Neural cell (in vitro differentiated cells): ENCODE data around the gene TRABD2B. TPM values are rescaled to one million over a fixed set of nuclear protein-coding genes. Genes with fewer than 3 reads are reported as not detected.

Source experiments
- H2AFZ ChIP-seq: fragments of 200-600, 300-800 bp; sonication (generic), shearing (Covaris generic); 2 replicates; pipeline ENCODE4 v1.6.0; 2014; ENCODE audit warnings: low read depth, mild to moderate bottlenecking, antibody characterized with exemption, low read length, moderate library complexity
- H3F3A ChIP-seq: fragments of 200-600 bp; shearing (Covaris generic); 2 replicates; pipeline ENCODE4 v1.6.1; 2016; ENCODE audit warnings: mild to moderate bottlenecking, moderate library complexity, mixed read lengths, antibody characterized with exemption, low read length; ENCODE audit not compliant: insufficient read depth, poor library complexity, severe bottlenecking
- H3K27ac ChIP-seq: fragments of 200-600, 300-800 bp; sonication (generic), shearing (Covaris generic); 2 replicates; pipeline ENCODE4 v1.5.1; 2014; ENCODE audit warnings: mild to moderate bottlenecking, low read length, moderate library complexity
- H3K27me3 ChIP-seq: fragments of 300-800, 200-600 bp; sonication (generic), shearing (Covaris generic); 2 replicates; pipeline ENCODE4 v1.6.0; 2014; ENCODE audit warnings: mild to moderate bottlenecking, low read depth, low read length, moderate library complexity; ENCODE audit not compliant: insufficient read depth
- H3K36me3 ChIP-seq: fragments of 300-800, 200-600 bp; sonication (generic), shearing (Covaris generic); 2 replicates; pipeline ENCODE4 v1.5.1; 2014; ENCODE audit warnings: mild to moderate bottlenecking, antibody characterized with exemption, low read length, moderate library complexity; ENCODE audit not compliant: insufficient read depth
- H3K4me2 ChIP-seq: fragments of 300-800, 200-600 bp; sonication (generic), shearing (Covaris generic); 2 replicates; pipeline ENCODE4 v1.6.0; 2014; ENCODE audit warnings: mild to moderate bottlenecking, low read length
- H3K4me3 ChIP-seq: fragments of 300-800, 200-600 bp; sonication (generic), shearing (Covaris generic); 2 replicates; pipeline ENCODE4 v1.5.1; 2014; ENCODE audit warnings: mild to moderate bottlenecking, low read length, moderate library complexity
- H3K79me2 ChIP-seq: fragments of 200-600 bp; shearing (Covaris generic); replicated peaks from 2 replicates; pipeline ENCODE4 v1.6.0; 2014; ENCODE audit warnings: mild to moderate bottlenecking, low read length, moderate library complexity; ENCODE audit not compliant: insufficient read depth
- H3K9ac ChIP-seq: fragments of 300-800, 200-600 bp; sonication (generic), shearing (Covaris generic); 2 replicates; pipeline ENCODE4 v1.6.1; 2016; ENCODE audit warnings: mild to moderate bottlenecking, low read length, mixed read lengths
- H3K9me2 ChIP-seq: fragments of 200-600 bp; shearing (Covaris generic); 2 replicates; pipeline ENCODE4 v1.6.1; 2016; ENCODE audit warnings: mild to moderate bottlenecking, low read length, mixed read lengths; ENCODE audit not compliant: insufficient read depth
- H3K9me3 ChIP-seq: fragments of 200-600, 300-800 bp; sonication (generic), shearing (Covaris generic); 2 replicates; pipeline ENCODE4 v1.6.1; 2016; ENCODE audit warnings: mild to moderate bottlenecking, mixed run types, low read length, moderate library complexity, mixed read lengths
- H4K20me1 ChIP-seq: fragments of 200-600 bp; shearing (Covaris generic); 2 replicates; pipeline ENCODE4 v1.6.1; 2016; ENCODE audit warnings: mild to moderate bottlenecking, mixed run types; ENCODE audit not compliant: insufficient read depth
- EP300 ChIP-seq: fragments of 450-650 bp; conservative IDR thresholded peaks from 2 replicates; pipeline ENCODE4 v1.6.1; 2014; ENCODE audit warnings: antibody characterized with exemption, mild to moderate bottlenecking, moderate library complexity; ENCODE audit not compliant: poor library complexity, severe bottlenecking
- EZH2 ChIP-seq: fragments of 200-600, 300-800 bp; shearing (Covaris generic), sonication (generic); IDR thresholded peaks from 2 replicates; pipeline ENCODE4 v1.6.1; 2014; ENCODE audit warnings: antibody characterized with exemption, low read length, borderline replicate concordance, mild to moderate bottlenecking; ENCODE audit not compliant: insufficient read depth, poor library complexity, severe bottlenecking
- MXI1 ChIP-seq: fragments of 450-650 bp; conservative IDR thresholded peaks from 2 replicates; pipeline ENCODE4 v1.6.1; 2014; ENCODE audit warnings: antibody characterized with exemption, mild to moderate bottlenecking; ENCODE audit not compliant: poor library complexity, severe bottlenecking
- POLR2AphosphoS5 ChIP-seq: IDR thresholded peaks from 2 replicates; pipeline ENCODE4 v1.6.1; 2012
- RAD21 ChIP-seq: fragments of 450-650 bp; conservative IDR thresholded peaks from 2 replicates; pipeline ENCODE4 v1.6.1; 2014; ENCODE audit warnings: antibody characterized with exemption, mild to moderate bottlenecking, moderate library complexity
- SMC3 ChIP-seq: fragments of 450-650 bp; conservative IDR thresholded peaks from 2 replicates; pipeline ENCODE4 v1.6.1; 2014; ENCODE audit warnings: antibody characterized with exemption, mild to moderate bottlenecking, moderate library complexity; ENCODE audit not compliant: poor library complexity
- TAF1 ChIP-seq: IDR thresholded peaks from 2 replicates; pipeline ENCODE4 v1.6.1; 2012; ENCODE audit warnings: low read depth
- polyA plus RNA-seq: library from polyadenylated mRNA; depleted of rRNA; stranded (reverse); fragments of >200 nt; gene quantifications from 2 replicates; pipeline ENCODE4 v1.2.3, GENCODE V29; 2014
- TF ChIP-seq, protein P1 (sequence below): fragments of 450-650 bp; IDR thresholded peaks from 2 replicates; pipeline ENCODE4 v1.5.1; 2014; ENCODE audit warnings: antibody characterized with exemption, mild to moderate bottlenecking, moderate library complexity; ENCODE audit not compliant: poor library complexity, severe bottlenecking
- TF ChIP-seq, protein P2 (sequence below): IDR thresholded peaks from 2 replicates; pipeline ENCODE4 v1.6.1; 2012; ENCODE audit warnings: borderline replicate concordance

The TRABD2B gene
- polyA plus RNA-seq, 1 donor from 2014 or later = 0.02 TPM

DNA sequence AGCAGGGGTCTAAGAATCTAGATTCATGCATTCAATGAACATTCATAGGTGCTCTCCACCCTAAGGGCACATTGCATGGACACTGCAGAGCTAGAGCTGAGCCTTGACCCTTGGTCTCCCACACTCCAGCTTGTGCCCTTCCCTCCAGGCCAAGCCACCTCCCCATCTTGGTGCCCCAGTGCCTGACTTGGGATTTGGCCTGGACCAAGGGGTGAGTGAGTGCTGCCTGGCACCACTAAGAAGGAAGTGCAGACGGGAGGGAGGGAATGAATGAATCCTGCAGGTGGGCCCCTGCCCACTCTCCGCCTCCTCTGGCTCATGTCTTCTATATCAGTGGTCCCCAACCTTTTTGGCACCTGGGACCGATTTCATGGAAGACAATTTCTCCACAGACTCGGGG lies 146.7 kb downstream of the TRABD2B start:
- TF ChIP-seq TAF1 = no peak
- no peak for TF ChIP-seq POLR2AphosphoS5
- TF ChIP-seq, protein P1, sequence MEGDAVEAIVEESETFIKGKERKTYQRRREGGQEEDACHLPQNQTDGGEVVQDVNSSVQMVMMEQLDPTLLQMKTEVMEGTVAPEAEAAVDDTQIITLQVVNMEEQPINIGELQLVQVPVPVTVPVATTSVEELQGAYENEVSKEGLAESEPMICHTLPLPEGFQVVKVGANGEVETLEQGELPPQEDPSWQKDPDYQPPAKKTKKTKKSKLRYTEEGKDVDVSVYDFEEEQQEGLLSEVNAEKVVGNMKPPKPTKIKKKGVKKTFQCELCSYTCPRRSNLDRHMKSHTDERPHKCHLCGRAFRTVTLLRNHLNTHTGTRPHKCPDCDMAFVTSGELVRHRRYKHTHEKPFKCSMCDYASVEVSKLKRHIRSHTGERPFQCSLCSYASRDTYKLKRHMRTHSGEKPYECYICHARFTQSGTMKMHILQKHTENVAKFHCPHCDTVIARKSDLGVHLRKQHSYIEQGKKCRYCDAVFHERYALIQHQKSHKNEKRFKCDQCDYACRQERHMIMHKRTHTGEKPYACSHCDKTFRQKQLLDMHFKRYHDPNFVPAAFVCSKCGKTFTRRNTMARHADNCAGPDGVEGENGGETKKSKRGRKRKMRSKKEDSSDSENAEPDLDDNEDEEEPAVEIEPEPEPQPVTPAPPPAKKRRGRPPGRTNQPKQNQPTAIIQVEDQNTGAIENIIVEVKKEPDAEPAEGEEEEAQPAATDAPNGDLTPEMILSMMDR = no peak
- TF ChIP-seq, protein P2, sequence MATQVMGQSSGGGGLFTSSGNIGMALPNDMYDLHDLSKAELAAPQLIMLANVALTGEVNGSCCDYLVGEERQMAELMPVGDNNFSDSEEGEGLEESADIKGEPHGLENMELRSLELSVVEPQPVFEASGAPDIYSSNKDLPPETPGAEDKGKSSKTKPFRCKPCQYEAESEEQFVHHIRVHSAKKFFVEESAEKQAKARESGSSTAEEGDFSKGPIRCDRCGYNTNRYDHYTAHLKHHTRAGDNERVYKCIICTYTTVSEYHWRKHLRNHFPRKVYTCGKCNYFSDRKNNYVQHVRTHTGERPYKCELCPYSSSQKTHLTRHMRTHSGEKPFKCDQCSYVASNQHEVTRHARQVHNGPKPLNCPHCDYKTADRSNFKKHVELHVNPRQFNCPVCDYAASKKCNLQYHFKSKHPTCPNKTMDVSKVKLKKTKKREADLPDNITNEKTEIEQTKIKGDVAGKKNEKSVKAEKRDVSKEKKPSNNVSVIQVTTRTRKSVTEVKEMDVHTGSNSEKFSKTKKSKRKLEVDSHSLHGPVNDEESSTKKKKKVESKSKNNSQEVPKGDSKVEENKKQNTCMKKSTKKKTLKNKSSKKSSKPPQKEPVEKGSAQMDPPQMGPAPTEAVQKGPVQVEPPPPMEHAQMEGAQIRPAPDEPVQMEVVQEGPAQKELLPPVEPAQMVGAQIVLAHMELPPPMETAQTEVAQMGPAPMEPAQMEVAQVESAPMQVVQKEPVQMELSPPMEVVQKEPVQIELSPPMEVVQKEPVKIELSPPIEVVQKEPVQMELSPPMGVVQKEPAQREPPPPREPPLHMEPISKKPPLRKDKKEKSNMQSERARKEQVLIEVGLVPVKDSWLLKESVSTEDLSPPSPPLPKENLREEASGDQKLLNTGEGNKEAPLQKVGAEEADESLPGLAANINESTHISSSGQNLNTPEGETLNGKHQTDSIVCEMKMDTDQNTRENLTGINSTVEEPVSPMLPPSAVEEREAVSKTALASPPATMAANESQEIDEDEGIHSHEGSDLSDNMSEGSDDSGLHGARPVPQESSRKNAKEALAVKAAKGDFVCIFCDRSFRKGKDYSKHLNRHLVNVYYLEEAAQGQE = no peak
- no peak for TF ChIP-seq EP300
- no peak for TF ChIP-seq EZH2
- no peak for TF ChIP-seq MXI1
- TF ChIP-seq SMC3 = no peak
- TF ChIP-seq RAD21 = no peak
- H3K27ac ChIP-seq = no peak overlapping the region
- no peak overlapping the region for H3K9ac ChIP-seq
- H3K4me3 ChIP-seq = no peak overlapping the region
- no peaks in the 10 kb centered on the region for H4K20me1 ChIP-seq
- no peak overlapping the region for H2AFZ ChIP-seq
- H3F3A ChIP-seq = no peaks in the 10 kb centered on the region
- no peaks in the 10 kb centered on the region for H3K9me2 ChIP-seq
- H3K4me2 ChIP-seq = no peak overlapping the region
- H3K79me2 ChIP-seq = no peaks in the 10 kb centered on the region
- H3K36me3 ChIP-seq = no peaks in the 10 kb centered on the region
- no peaks in the 10 kb centered on the region for H3K9me3 ChIP-seq
- no peaks in the 10 kb centered on the region for H3K27me3 ChIP-seq

DNA sequence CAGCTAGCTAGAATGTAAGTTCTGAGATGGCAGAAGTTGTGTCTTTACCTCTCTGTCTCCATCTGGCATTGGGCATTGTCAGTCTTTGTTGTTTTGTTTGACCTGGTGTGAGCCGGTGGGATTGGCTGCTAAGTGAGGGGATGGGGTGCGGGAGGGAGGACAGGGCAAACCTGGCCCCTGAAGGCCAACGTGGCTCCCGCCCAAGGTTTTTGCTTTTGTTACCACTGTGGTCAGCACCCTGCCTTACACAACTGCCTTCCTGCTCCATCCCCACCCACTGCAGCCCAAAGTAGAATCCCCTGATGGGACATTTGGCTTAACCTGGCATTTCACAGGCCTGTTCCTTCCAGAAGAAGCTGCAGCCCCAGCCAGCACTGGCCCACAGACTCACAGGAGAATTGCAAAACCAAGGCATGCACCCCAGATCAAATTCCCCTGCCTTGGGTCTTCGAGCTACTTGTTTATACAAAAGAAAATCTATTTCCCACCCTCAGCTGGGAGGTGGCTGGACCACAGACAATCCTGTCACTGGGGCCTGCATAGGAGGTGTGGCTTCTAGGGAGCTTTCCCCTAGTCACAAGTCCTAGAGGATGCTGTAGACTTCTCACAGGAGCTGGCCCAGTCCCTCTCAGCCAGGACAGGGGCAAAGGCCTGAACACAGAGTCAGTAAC lies 147.5 kb downstream of the TRABD2B start:
- no peaks in the 10 kb centered on the region for H4K20me1 ChIP-seq
- no peak overlapping the region for H3K27ac ChIP-seq
- no peaks in the 10 kb centered on the region for H3K9me2 ChIP-seq
- H3K79me2 ChIP-seq = no peaks in the 10 kb centered on the region
- no peak overlapping the region for H3K9ac ChIP-seq
- H3F3A ChIP-seq = no peaks in the 10 kb centered on the region
- TF ChIP-seq MXI1 (no peak), EP300 (no peak)
- no peak overlapping the region for H3K4me2 ChIP-seq
- H3K4me3 ChIP-seq = no peak overlapping the region
- H3K36me3 ChIP-seq = no peaks in the 10 kb centered on the region
- H3K9me3 ChIP-seq = no peaks in the 10 kb centered on the region
- no peaks in the 10 kb centered on the region for H3K27me3 ChIP-seq
- H2AFZ ChIP-seq = no peak overlapping the region
